HG02759 (cell line): ENCODE results near the gene BCAT1.
A peak's percentile ranks its signal among the peaks of the same experiment; 100 is the strongest.
"Not testable (repeated sequence)": the region's sequence is repeated elsewhere in the genome, so short reads cannot be mapped to it uniquely, and the experiment has no call there.

Experiments
- ATAC-seq: cut with Tn5 transposase; IDR thresholded peaks from one replicate; pipeline ENCODE4 v1.9.1; 2021; ENCODE audit warnings: mild to moderate bottlenecking, moderate library complexity; ENCODE audit not compliant: unreplicated experiment

The BCAT1 gene

DNA sequence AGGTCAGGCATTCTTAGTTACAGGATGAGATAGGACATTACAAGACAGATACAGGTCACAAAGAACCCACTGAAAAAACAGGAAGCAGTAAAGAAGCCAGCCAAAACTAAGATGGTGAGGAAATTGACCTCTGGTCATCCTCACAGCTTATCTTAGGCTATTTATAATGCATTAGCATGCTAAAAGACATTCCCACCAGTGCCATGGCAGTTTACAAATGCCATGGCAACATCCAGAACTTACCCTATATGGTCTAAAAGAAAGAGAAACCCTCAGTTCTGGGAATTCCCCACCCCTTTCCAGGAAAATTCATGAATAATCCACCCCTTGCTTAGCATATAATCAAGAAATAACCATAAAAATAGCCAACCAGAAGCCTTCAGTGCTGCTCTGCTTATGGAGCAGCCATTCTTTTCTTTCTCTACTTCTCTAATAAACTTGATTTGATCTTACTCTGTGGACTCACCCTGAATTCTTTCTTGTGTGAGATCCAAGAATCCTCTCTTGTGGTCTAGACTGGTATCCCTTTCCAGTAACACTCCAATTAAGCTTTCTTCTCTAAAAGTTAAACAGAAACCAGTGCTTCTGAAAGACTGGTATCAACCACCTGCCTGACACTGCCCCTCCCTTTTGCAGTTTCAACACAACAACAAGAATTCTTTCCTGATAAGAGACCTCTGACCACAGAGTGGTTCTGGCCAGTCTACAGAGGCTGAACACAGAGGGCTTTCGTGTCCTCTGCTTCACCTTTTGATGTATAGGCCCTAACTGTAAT, 86.9 kb downstream of the BCAT1 start:
- ATAC-seq = peak; percentile 75

- no peak for ATAC-seq
Measured at GRCh38 chr12:24860546-24860945, 88.4 kb downstream of the BCAT1 start.

DNA sequence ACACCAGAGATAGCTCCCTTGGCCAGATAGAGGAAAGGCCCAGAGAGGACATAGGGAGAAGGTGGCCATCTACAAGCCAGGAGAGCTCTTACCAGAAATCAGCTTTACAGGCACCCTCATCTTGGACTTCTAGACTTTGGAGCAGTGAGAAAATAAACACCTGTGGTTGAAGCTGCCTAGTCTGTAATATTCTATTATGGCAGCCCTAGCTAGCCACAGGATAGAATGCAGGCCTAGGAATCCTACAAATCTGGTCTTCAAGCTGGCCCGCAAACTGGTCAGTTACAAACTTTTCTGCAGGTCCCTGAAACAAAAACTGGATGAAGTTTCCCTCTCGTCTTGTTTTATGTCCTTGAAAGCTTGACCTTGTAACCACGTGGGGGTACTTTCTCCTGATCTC, 92.4 kb downstream of the BCAT1 start:
- ATAC-seq = no peak

DNA sequence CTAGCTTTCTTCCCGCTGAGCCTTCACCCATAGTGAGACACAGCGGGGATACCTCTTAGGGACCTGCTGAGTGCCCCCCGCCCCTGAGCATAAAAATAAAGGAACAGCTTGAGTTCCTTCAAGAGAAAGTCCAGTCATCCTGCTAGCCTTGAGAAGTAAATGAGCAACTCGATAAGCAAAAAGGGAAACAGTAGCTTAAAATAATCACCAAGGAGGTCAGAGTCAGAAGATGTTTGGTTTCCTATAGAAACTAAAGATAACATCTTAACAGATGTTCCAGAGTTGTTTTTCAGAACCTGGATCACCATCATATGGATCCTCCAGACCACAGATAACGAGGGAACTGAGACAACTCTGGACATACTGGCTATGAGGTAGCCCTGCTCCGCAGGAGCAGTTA, 94.0 kb downstream of the BCAT1 start:
- ATAC-seq = no peak

- no peak for ATAC-seq
Measured at GRCh38 chr12:24854017-24854416, 94.9 kb downstream of the BCAT1 start.

GRCh38 chr12:24853588-24853987, 95.3 kb downstream of the BCAT1 start:
- ATAC-seq = no peak

DNA sequence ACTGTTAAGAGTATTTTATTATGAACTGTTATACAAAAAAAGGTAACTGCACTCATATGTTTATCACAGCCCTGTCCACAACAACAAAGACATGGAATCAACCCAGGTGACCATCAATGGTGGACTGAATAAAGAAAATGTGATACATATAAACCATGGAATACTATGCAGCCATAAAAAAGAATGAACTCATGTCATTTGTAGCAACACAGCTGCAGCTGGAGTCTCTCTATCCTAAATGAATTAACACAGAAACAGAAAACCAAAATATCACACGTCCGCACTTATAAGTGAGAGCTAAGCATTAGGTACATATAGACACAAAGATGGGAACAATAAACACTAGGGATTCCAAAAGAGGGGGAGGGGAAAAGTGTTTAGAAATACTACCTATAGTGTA, 95.8 kb downstream of the BCAT1 start:
- ATAC-seq = no peak

- no peak for ATAC-seq
Measured at GRCh38 chr12:24852420-24852819, 96.5 kb downstream of the BCAT1 start.

- ATAC-seq = not testable (repeated sequence)
Measured at GRCh38 chr12:24851883-24852282, 97.0 kb downstream of the BCAT1 start.

DNA sequence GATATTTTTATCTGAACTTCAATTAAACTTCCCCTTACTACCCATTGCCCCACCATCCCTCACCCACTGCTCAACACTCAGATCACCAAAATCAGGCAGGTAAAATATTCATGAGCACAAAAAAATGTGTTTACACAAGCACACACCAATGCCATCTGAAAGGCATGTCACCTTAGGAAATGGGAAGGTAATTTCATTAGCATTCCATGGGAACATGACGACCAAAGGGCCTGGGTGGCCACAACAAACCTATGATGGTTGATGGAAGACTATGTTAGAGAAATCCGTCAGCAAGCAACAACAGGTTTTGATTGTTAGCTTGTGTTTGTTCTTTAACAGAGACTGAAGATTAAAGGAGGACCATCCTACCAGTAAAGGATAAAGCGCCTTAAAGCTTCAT, 97.6 kb downstream of the BCAT1 start:
- ATAC-seq = no peak

GRCh38 chr12:24850496-24850895, 98.4 kb downstream of the BCAT1 start:
- no peak for ATAC-seq

- no peak for ATAC-seq
Measured at GRCh38 chr12:24848941-24849477, 99.9 kb downstream of the BCAT1 start.

DNA sequence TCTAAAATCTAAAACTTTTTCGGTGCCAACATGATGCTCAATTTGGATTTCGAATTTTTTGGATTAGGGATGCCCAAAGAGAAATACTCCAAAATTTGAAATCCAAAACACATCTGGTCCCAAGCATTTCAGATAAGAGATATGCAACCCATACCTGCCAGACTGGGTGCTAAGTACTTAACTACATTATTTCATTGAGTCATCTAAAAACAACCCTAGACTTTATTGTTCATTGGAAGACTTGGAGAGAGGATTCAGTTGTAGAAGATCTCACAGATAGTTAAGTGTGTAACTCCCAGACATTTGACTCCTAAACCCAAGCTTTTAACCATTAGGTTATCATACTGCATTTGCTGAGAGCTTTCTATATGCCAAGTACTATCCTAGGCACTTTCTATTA, 102.2 kb downstream of the BCAT1 start:
- no peak for ATAC-seq

- ATAC-seq = no peak
Measured at GRCh38 chr12:24845615-24846014, 103.3 kb downstream of the BCAT1 start.

DNA sequence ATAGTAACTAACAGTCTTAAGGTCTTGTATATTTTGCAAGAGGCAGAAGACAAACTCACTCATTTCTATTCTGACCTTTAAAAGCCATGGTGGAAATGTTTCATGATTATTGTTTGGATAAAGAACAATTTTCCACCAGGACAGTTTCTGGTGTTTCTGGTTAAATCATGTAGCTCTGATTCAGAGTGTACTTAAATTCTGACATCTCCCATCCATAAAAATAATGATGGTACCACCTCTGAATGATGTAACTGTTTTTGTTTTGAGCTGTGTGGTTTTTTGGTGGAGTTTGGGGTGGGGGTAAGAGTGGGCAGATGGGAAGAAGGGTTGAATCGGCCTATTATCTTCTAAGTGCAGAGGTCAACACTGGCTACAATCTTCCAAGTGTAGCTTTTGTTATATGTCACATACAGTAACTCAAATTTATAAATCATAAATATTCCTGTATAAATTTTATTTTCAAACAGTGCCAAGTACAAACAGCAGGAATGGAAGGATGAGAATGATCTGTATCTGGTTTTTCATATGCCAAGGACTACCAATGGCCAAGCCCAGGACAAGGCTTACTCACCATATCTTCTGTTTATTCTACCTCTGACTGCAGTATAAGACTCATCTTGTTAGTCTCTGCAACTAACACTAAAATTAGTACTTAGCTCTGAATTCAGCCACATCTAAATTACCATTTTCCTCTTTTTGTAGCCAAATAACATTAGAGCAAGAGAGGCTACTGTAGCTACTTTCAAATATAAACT, 108.7 kb downstream of the BCAT1 start:
- ATAC-seq = no peak

DNA sequence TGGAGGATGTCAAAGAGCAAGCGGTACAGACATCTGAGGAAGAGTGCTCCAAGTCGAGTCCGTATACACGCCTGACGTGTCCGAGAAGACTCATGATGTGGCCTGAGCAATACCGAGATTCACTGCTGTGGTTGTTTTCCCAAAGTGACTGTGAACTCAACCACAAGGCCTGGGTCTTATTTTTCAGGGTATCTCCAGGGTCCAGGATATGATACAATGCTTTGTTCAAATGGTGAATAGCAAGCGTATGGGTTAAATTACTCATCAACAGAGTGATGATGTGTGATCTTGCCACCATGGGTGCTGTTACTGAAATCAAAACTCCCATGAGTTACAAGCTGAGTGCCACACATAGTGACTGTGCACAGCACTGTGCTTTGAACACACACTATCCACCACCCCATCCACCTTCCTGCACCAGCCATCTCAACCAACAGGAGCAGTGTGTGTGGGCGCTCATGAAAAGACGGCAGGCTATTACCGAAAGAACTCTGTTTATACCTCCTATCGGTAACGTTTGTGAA, 109.6 kb downstream of the BCAT1 start:
- ATAC-seq = peak; percentile 87

DNA sequence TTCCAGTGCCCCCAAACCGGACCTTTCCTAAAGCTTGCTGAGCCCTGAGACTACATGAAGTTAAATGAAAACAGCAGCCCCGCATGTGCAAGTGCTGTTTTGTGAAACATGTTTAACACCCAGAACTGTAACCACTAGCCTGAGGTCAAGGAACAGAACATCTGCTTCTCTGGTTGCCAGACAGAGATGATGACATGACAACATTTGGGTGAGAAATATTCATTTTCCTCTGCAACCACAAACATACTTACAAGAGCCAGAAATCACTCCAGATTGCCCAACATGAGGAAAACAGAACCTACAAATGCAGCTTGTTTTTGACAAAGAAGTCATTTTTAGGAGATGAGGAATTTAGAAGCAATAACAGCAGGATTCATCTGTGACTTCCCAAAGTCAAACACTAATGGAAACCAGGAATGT, 110.4 kb downstream of the BCAT1 start:
- peak; percentile 52 for ATAC-seq

DNA sequence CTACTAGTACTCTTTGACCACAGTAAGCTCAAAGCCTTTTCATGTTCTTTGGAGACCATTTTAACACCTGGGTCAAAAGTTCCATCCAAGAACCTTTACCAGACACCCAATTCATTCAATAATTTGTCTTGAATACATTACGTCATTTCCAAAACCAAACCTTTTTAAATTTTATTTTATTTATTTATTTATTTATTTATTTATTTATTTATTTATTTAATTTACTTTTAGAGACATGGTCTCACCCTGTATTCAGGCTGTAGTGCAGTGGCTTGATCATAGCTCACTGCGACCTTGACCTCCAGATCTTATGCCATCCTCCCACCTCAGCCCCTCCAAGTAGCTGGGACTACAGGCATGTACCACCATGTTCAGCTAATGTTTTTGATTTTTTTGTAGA, 113.5 kb downstream of the BCAT1 start:
- ATAC-seq = no peak

DNA sequence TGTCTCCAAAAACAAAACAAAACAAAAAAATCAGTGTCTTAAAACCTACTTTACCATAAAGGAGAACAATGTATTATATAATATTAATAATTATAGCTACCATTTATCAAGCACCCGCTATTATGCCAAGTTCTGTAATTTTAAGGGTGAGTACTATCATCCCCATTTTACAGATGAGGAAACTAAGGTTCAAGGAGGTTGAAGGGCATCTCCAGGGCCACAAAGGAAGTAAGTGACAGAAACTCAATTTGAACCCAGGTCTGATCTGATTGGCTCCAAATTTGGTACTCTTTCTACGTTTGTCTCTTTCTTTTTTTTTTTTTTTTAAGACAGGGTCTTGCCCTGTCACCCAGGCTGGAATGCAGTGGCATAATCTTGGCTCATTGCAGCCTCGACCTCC, 115.4 kb downstream of the BCAT1 start:
- no peak for ATAC-seq

- ATAC-seq = no peak
Measured at GRCh38 chr12:24823808-24824515, 124.9 kb downstream of the BCAT1 start.
